ENCODE results near the gene KLHL29.

Gene KLHL29

GRCh38 chr2:23536326-23536725 is 151.3 kb downstream of the KLHL29 start:
- DNase-seq: no peak

GRCh38 chr2:23537991-23538390 is 153.0 kb downstream of the KLHL29 start:
- no peak for DNase-seq

GRCh38 chr2:23538566-23538965 is 153.6 kb downstream of the KLHL29 start:
- DNase-seq: no peak

GRCh38 chr2:23540804-23541360 is 155.9 kb downstream of the KLHL29 start:
- DNase-seq: no peak

- no peak for DNase-seq
These were observed 156.7 kb downstream of the KLHL29 start for GRCh38 chr2:23541503-23542229.

GRCh38 chr2:23542230-23542789 is 157.3 kb downstream of the KLHL29 start:
- DNase-seq: no peak

GRCh38 chr2:23543302-23543701 is 158.3 kb downstream of the KLHL29 start:
- no peak for DNase-seq

- no peak for DNase-seq
These were observed 158.7 kb downstream of the KLHL29 start for GRCh38 chr2:23543728-23544127.

- no peak for DNase-seq
These were observed 159.8 kb downstream of the KLHL29 start for GRCh38 chr2:23544589-23545295.

GRCh38 chr2:23545396-23545795 is 160.4 kb downstream of the KLHL29 start:
- no peak for DNase-seq

- DNase-seq: no peak
These were observed 160.8 kb downstream of the KLHL29 start for GRCh38 chr2:23545811-23546210.

- no peak for DNase-seq
These were observed 161.9 kb downstream of the KLHL29 start for GRCh38 chr2:23546913-23547312.

- no peak for DNase-seq
These were observed 162.7 kb downstream of the KLHL29 start for GRCh38 chr2:23547725-23548124.

GRCh38 chr2:23548143-23548769 is 163.3 kb downstream of the KLHL29 start:
- no peak for DNase-seq

- DNase-seq: no peak
These were observed 164.1 kb downstream of the KLHL29 start for GRCh38 chr2:23549051-23549450.

- no peak for DNase-seq
These were observed 165.0 kb downstream of the KLHL29 start for GRCh38 chr2:23549821-23550530.

GRCh38 chr2:23550553-23550952 is 165.6 kb downstream of the KLHL29 start:
- DNase-seq: no peak

- no peak for DNase-seq
These were observed 166.9 kb downstream of the KLHL29 start for GRCh38 chr2:23551875-23552274.

GRCh38 chr2:23553561-23553960 is 168.6 kb downstream of the KLHL29 start:
- no peak for DNase-seq

GRCh38 chr2:23554054-23554697 is 169.2 kb downstream of the KLHL29 start:
- no peak for DNase-seq

- no peak for DNase-seq
These were observed 171.0 kb downstream of the KLHL29 start for GRCh38 chr2:23555944-23556343.

- no peak for DNase-seq
These were observed 171.9 kb downstream of the KLHL29 start for GRCh38 chr2:23556929-23557328.

Measured in stimulated activated CD4-positive, alpha-beta T cell treated with anti-CD3 and anti-CD28 coated beads, Interleukin-2, amount 100 ng/mL, for 48 hours (primary cell).